ENCODE results near the gene TRANK1.
"Not testable (repeated sequence)": the region's sequence is repeated elsewhere in the genome, so short reads cannot be mapped to it uniquely, and the experiment has no call there.

TRANK1 gene

DNA sequence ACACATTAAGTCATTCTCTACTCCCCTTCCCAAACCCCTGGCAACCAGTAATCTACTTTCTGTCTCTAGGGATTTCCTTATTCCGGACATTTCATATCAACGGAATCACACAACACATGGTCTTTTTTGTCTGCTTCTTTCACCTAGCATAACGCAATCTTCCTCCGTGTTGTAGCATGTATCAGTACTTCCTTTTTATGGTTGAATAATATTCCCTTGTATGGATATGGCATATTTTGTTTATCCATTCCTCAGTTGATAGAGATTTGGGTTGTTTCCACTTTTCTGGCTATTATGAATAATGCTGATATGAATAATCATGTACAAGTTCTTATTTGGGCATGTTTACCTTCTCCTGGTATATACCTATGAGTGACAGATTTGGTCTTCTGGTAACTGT, 63.1 kb downstream of the TRANK1 start:
- no peak for DNase-seq

DNA sequence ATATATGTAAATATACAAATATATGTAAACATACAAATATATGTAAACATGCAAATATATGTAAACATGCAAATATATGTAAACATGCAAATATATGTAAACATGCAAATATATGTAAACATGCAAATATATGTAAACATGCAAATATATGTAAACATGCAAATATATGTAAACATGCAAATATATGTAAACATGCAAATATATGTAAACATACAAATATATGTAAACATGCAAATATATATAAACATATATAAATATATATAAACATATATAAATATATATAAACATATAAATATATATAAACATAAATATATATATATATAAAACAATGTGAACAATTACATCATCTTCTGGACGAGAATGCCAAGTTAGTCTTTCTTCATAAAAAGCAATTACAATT, 65.0 kb downstream of the TRANK1 start:
- not testable (repeated sequence) for DNase-seq

DNA sequence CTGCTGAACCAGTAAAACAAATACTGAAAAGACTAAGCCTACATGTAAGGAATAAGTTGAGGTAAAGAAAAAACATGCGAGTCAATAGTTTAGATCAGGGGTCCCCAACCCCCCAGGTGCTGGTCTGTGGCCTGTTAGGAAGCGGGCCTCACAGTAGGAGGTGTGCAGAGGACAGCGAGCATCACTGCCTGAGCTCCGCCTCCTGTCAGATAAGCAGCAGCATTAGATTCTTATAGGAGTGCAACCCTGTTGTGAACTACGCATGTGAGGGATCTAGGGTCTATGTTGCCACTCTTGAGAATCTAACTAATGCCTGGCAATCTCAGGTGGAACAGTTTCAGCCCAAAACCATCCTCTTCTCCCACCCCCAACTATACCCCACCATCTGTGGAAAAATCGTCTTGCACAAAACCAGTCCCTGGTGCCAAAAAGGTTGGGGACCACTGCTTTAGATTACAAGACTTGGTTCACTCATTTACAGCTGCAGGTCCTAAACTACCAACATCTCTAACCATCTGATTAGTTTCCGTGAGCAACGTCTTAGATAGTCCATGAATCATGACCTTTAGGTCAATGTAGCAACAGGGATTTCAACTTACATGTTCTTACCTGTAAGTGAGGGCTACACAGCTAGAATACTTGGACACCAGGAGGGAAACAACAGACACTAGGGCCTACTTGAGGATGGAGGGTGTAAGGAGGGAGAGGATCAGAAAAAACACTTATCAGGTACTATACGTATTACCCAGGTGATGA, 66.7 kb downstream of the TRANK1 start:
- DNase-seq, result no peak

DNA sequence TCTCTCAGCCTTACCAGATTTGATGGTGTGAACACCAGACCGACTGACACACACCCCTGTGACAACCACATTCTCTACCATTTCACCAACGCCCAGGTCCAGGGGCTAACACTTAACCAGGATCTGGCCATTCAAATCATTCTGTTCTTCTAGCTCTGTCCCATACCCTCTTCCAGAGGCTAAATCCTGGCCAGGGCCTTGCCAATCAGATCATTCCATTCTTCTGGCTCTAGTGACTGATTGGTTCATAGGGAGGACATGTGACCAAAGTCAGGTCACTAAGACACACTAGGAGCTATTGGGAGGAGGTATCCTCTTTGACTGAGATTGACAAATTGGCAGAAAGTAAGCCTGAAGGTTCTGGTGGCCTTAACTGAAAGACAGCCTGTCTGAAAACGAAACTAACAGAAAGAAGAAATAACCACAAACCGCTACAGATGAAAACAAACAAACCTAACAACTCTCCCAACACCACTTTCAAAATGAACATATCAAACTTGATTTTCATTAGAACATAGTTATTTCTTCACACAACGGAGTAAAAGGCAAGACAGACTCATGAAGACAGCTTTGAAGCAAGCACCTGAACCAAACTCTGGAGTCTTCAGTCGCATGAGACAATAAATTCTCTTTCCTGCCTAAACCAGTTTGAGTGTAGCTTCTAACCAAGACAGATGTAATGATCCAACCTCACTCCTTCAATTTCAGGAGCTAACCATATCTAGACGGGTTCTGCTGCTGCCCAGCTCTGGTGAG, 68.5 kb downstream of the TRANK1 start:
- DNase-seq, result peak; percentile 77

DNA sequence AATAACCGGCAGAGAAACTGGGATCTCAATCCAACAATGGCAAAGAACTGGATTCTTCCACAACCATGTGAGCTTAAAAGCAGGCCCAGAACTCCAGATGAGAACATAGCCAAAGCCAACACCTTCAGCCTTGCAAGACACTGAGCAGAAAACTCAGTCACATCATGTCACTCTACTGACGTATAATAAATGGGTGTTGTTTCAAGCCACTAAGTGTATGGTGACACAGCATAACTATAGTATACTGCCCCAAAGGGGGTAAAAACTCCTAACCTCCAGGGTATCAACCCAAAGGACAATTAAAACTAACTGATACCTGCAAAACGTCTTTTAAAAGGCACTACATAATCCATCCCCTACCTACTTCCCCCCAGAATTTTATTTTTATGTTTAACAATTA, 69.5 kb downstream of the TRANK1 start:
- DNase-seq, result no peak

DNA sequence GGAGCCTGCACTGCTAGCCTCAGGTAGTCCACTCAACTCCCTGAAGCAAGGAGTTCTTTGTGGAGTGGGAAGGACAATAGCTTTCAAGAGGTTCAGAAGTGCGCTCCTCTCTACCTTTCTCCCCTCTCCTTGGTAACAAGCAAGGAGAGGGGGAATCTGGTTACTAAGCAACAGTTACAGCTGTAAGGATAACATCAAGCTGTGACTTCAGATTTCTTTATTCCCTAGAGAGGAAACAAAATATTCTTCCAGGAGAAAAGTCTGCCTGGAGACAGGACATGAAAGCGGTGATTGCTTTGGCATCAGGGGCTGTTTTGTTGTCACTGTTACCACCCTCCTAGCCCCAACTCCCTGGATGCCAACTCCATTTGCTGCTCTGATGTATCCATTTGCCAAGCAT, 70.4 kb downstream of the TRANK1 start:
- DNase-seq, result no peak

DNA sequence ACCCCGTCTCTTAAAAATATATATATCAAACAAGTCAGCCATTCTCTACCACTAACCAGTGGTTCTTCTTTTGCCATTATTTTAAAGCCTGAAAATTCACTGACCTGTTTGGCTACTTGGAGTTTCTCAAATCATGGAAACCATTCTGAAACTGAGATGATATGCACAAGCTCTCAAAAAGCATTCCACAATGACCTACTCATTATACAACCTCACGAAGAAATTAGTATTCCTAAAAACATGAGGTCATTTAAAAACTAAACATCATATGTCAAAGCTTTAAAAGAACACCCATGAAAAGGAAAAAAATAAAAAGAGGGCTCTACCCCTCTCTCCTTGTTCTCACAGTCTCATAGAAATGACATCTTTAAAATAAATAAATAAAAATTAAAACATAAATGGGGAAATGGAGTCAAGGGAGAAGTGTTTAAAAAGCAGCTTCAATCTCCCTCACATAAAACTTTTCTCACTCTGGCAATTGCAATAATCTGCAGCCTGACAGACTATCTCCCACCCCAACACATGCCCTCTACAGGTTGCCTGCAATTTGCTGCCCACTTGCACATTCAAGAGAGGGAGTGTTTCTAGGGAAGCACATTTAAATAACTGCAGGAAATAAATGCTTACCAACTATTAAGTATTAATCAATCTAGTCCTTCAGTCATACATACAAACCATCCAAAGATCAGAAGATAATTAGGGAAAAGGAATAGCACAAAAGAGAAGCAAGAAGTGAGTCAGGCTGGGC, 73.3 kb downstream of the TRANK1 start:
- no peak for DNase-seq

DNA sequence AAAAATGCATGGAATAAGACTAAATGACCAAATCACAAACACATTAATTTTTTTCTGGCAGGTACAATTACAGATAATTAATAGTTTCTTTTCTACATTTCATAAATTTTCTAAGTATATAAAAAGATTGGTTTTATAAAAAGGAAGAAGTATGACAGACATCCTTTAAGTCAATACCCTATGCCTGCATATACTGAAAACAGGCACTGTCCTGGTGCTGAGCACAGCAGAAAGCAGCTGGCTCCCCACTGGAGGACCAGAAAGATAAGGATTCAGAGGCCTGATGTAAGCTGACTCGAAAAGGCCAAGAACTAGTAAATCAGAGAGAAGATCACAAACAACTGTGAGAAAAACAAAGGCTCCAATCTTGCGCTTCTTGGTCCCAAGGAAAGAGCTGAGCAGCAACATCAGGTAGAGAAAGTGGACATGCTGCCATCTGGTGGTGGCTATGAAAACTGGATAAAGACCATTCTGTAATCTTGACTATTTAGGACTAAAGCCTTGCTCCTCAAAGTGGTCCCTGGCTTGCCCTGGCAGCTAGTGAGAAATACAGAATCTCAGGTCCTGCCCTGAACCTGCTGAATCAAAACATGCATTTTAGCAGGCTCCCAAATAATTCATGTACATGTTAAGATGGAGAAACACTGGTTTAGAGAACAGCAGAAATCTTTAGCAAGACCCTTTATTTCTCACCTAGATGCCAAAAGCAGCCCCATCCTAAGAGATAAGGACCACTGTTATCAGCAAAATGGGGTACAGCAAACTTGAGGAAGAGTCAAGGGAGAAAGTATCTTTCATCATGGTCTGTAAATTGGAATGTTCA, 76.0 kb downstream of the TRANK1 start:
- DNase-seq, result peak; percentile 68

DNA sequence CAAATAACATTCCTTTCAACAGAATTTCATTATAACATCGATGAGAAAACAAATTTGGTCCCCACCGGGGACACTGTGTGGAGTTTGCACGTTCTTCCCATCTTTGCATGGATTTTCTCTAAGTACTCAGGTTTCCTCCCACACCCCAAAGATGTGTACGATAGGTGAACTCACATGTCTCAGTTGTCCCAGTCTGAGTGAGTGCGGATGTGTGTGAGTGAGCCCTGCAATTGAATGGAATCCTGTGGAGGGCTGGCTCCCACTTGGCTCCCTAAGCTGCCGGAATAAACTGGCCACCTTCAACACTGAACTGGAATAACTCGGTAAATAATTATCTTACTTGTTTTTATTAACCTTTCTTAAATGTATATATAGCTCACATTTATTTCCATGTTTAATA, 77.0 kb downstream of the TRANK1 start:
- no peak for DNase-seq

DNA sequence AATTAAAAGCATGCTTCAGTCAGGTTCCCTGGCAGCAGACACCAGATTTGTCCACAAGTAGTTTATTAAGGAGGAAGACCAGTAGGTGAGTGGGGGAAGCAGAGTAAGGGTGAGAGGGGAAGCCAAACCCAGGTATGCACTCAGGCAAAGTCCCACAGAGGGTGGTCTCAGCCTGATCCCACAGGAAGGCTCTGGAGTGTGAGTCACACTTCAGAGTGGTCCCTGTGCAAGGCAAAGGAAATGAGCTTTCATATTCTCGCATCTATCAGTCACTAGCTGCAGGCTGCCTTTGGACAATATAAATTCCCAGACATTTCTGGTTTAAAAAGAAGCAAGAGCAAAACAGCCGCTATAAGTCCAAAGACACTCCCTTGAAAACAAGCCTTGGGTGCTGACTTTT, 78.5 kb downstream of the TRANK1 start:
- DNase-seq, result no peak

DNA sequence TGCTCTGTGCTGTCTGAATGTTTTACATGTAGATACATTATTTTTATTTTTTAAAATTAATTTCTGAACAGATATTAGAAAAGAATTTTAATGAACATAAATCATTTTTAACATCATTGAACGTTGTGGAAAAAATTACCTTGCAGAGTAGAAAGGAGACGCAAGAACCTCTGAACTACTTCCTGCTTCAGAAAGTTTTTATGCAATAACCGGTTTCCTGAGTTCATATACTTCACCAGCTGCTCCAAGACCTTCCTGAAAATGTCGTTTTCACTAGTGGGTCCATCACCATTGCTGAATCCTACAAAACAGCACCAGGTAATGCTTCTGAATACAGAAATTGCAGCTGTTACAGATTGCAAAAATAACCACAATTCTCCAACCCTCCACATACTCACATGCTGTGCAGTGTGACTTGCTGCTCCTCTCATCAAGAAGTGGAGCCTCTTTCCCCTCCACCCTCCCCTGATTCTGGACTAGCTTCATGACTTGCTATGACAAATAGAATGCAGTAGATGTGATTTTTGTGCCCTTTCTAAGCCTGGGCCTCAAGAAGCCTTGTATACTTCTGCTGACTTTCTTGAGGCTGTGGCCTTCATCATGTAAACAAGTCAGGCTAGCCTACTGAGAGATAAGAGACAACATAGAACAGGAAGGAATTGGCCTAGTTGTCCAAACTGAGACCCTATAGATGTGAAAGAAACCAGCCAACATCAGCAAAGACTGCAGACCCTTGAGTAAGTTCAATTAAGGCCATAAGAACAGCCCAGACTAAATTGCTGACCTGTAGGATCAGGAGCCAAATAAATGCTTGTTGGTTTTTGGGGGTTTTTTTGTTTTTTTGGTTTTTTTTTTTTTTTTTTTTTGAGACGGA, 80.4 kb downstream of the TRANK1 start:
- DNase-seq, result no peak

DNA sequence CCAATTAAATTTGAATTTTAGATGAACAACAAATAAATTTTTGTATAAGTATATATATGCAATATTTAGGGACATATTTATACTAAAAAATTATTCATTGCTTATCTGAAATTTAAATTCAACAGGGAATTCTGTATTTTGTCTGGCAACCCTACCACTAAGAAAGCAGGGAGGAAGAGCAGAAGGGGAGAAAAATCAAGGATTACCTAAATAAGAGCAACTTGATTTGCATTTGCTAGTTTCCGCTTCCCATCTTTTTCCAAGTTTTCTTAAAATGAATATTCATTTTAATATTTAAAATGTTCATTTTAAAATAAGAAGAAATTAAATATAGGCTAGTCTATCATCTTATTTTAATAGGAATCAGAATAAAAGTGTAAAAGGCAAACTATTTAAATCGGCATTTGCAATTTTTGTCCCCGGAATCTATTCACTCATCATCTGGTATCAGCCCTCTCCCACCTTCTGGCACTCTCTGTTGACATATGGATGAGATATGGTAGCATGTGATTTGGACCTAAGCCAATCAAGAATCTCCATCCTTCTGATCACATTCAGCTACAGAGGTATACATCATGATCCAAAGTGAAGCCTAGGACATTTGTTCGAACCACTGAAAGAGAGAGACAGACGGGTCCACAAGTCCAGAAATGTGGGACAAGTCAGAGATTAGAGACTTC, 82.6 kb downstream of the TRANK1 start:
- no peak for DNase-seq

DNA sequence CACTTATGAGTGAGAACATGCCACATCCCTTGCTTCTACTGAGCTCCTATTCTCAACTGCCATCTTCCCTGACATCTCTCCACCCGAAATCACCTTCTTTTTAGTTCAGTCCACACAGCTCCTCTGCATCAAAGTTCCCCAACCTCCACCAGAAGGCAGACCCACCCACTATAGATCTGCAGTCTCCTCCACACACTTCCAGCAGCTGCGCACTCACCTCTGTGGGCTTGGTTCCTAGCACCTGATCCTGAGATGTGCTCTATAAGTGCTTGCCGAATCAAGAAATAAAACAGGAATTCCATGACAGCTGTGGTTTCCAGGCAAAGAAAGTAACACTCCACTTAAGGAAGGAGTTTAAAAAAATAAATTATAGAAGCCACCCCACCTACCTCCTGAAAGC, 85.4 kb downstream of the TRANK1 start:
- no peak for DNase-seq

DNA sequence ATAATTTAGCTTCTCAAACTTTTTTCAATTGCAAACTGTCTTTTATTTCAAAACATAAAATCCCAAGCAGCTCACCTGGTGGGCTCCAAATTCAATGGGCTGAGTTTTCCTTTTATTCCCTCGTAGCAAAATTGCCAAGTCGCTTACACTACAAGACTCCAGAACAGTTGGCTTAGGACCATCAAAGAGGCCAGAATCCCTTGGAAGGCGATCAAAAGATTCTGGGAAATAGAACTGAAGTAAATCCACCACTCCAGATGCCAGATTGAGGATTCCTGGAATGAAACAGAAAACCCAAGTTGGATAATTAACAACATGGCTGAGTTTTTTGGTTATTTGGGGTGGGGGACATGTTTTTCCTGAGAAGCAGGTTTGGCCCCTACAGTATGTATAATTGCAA, 92.8 kb downstream of the TRANK1 start:
- DNase-seq, result no peak

DNA sequence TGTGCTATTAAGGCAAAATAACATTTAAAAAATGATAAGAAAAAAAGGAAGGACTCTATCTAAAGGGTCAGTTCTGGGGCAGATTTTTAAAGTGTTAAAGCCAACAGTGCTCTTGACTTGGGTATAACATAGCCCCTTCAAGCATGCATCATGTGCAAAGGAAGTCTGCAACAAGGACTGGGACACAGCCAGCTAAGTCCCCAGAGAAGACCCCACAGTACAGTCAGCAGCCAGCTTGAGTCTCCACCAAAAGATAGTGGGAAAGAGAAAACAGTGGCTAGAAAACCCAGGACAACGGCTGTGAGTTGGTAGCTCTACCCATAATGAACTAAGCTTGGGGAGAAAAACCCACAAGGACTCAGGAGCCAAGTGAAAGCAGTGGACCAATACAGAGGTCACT, 94.1 kb downstream of the TRANK1 start:
- DNase-seq, result no peak

DNA sequence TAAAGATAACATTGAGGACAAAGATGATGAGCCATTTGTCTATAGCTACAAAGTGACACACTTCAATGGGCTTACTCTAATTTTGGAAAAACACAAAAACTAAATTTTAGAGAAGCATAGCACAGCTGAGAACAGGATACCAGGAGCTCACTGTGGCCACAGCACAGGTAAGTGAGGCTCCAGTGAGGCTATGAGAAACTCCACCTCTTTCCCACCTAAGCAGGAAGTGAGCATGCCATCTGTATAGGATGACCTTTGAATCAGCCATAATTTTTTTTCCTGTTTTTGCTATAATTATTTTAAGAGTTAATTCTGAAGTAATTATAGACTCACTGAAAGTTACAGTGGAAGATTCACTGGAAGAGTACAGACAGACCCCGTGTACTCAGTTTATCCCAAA, 98.4 kb downstream of the TRANK1 start:
- DNase-seq, result no peak

DNA sequence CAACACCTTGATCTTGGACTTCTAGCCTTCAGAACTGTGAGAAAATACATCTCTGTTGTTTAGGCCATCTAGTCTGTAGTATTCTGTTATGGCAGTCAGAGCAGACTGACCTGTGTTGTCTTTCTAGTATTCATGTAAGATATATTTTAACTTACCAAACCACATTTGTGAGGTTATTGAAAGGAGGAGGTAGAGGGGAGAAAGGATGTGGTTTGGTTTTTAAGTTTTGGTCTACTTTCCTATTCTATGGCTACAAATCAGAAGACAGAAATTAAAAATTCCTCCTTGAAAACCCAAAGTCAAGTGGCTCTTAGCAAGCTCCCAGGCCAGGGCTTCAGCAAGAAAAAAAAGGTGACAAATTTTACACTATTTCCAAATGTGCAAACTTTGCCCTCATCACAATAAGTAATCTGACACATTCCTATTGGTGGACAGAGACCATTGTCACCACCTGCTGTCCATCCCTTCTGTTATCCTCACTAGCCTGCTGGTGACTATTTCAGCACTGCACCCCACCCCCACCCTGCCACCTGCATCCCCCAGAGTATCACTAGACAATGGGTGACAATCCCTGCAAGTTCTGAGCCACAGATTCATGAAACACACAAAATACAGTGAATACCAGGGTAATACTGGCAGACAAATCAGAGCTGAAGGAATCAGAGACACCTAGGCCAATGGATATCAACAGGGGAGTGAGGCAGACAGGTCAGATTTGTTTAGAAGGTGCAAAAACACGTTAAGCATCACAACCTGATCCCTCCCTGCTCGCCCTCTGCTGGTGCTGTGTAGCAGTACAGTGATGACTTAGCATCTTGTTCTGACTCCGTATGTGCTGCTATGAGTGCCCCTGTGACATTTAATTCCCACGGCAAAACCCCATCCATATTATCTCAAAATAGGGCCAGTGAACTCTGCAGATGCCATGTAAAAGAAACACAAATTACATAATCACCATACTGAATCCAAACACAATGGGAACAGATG, 101.5 kb downstream of the TRANK1 start:
- peak; percentile 49 for DNase-seq

DNA sequence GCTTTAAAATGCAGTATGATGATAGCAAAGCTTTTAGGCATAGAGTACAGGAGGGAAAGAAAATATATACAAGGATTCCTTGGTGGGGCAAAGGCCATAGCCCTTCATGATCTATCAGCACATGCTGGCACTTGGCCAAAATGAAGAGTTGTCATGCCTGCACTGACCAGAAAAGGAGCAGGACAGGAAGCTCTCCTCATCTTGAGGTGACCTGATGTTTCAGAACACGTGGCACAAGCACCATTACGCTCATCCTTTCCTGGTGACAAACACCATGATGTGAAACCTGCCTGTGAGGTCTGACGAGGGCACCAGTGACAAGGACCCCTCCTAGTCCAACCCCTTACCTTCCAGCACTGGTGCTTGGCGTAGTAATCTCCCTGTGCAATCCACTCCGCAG, 102.6 kb downstream of the TRANK1 start:
- no peak for DNase-seq

DNA sequence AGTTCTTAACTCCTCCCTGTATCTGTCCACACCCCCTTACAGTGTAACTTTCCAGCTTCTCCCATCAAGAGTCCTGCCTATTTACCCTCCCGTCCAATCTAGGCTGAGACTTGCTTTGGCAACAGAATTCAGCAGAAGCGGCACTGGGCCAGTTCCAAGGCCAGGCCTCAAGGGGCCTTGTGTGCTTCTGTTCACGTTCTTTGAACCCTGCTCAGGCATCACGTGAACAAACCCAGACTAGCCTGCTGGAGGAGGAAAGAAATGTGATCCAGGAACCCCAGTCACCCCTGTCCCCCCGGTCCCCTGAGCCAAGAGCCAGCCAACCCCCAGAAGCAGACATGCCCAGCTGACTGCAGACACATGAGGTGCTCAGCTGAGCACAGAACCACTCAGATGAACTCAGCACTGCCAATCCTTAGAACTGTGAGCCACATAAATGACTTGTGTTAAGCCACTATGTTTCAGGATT, 104.4 kb downstream of the TRANK1 start:
- no peak for DNase-seq

DNA sequence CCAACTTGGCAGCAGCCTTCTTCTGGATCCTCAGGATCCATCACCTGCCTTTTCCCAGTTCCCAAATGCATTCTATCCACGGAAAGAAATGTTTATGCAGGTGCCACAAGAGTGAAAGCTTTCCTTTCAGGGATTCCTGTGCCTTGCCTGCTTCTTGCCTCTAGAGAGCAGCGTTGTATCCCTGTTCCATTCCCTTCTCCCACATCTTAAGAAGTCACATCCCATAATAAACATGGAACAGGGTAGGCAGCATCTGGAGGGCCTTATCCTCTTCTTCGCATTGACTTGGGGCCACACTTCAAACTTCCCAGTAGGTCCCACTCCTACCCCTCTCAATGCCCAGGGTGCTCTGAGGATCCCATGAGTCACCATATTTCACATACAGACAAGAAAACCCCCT, 107.8 kb downstream of the TRANK1 start:
- DNase-seq, result no peak

All from CD4-positive, alpha-beta T cell treated with Interleukin-12 subunit alpha and Interleukin-12 subunit beta, for 1 hour (primary cell).